DND-41 (cell line): Measurements from ENCODE around the gene INO80.
"Not testable (repeated sequence)": the region's sequence is repeated elsewhere in the genome, so short reads cannot be mapped to it uniquely, and the experiment has no call there.

Source experiments
- ATAC-seq: fragments of 200-7000 bp; cut with Tn5 transposase; 3 replicates; pipeline ENCODE4 v1.9.1; 2021; ENCODE audit warnings: low read depth; ENCODE audit not compliant: insufficient read depth
- DNase-seq: peaks from one replicate; pipeline ENCODE4 v3.0.0-alpha.2; 2020
- H2AFZ ChIP-seq: 2 replicates; pipeline ENCODE4 v1.6.0; 2012; ENCODE audit warnings: low read depth, low read length
- H3K27ac ChIP-seq: 2 replicates; pipeline ENCODE4 v1.5.1; 2012; ENCODE audit warnings: low read length, inconsistent platforms
- H3K27me3 ChIP-seq: fragments of 200-600 bp; sonication (generic); 2 replicates; pipeline ENCODE4 v1.6.0; 2012; ENCODE audit warnings: low read length, mild to moderate bottlenecking, inconsistent platforms; ENCODE audit not compliant: insufficient read depth, poor library complexity
- H3K36me3 ChIP-seq: 2 replicates; pipeline ENCODE4 v1.5.1; 2012; ENCODE audit warnings: low read length, inconsistent platforms; ENCODE audit not compliant: insufficient read depth
- H3K4me1 ChIP-seq: 2 replicates; pipeline ENCODE4 v1.5.1; 2012; ENCODE audit warnings: mild to moderate bottlenecking, low read length; ENCODE audit not compliant: insufficient read depth
- H3K4me2 ChIP-seq: 2 replicates; pipeline ENCODE4 v1.6.0; 2012; ENCODE audit warnings: mild to moderate bottlenecking, moderate library complexity, low read length, inconsistent platforms; ENCODE audit not compliant: insufficient read depth
- H3K4me3 ChIP-seq, 2 experiments: fragments of 200-600 bp in 1 of 2; shearing (Covaris generic) in 1 of 2; 2 replicates each; pipeline ENCODE4 v1.5.1; 2012 to 2016; ENCODE audit warnings: inconsistent platforms in 2 of 2, low read length in 2 of 2, mild to moderate bottlenecking in 2 of 2, low read depth in 1 of 2, moderate library complexity in 1 of 2
- H3K79me2 ChIP-seq: 2 replicates; pipeline ENCODE4 v1.6.0; 2012; ENCODE audit warnings: low read length, inconsistent platforms; ENCODE audit not compliant: insufficient read depth
- H3K9ac ChIP-seq: 2 replicates; pipeline ENCODE4 v1.6.0; 2012; ENCODE audit warnings: low read depth, mild to moderate bottlenecking, inconsistent platforms, low read length, moderate library complexity
- H3K9me3 ChIP-seq: 2 replicates; pipeline ENCODE4 v1.5.1; 2012; ENCODE audit warnings: low read length, moderate library complexity, mild to moderate bottlenecking, inconsistent platforms; ENCODE audit not compliant: insufficient read depth, severe bottlenecking
- H4K20me1 ChIP-seq: 2 replicates; pipeline ENCODE4 v1.6.0; 2012; ENCODE audit warnings: low read length; ENCODE audit not compliant: insufficient read depth
- EZH2 ChIP-seq: IDR thresholded peaks from 3 replicates; pipeline ENCODE4 v1.6.1; 2012; ENCODE audit warnings: borderline replicate concordance, low read depth, mild to moderate bottlenecking, moderate library complexity, low read length, inconsistent platforms; ENCODE audit not compliant: severe bottlenecking
- TF ChIP-seq, protein P1 (sequence below): IDR thresholded peaks from 2 replicates; pipeline ENCODE4 v1.5.1; 2012; ENCODE audit warnings: borderline replicate concordance, low read length, moderate library complexity, mild to moderate bottlenecking; ENCODE audit not compliant: poor library complexity, severe bottlenecking; ENCODE audit errors: extremely low read depth

INO80 gene

DNA sequence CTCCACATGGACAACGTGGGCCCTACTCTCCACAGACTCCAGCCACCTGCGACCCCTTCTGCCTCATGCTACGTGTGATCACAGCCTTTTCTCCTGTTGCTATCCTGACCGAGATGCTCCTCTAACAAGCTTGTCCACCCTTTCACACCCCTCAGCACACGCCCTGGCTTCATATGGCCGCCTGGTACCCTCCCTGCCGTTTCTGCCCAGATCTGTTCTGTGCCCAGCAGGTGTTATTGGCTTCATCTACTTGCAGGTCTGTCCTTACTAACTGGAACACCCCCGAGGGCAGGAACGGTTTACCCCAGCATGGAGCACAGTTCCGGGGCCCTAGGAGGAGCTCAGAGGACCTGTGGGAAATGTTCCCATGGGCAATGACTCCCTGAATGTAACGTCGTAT lies 152.9 kb downstream of the INO80 start:
- Histone ChIP-seq H3K79me2 (no peaks in the 10 kb centered on the region), H3K4me1 (no peaks in the 10 kb centered on the region), H3K27ac (no peak overlapping the region), H3K4me3 (no peak overlapping the region), H2AFZ (no peak overlapping the region), H3K36me3 (no peaks in the 10 kb centered on the region), H3K9me3 (no peaks in the 10 kb centered on the region), H3K9ac (no peak overlapping the region), H3K4me2 (no peak overlapping the region), H3K27me3 (no peaks in the 10 kb centered on the region), H4K20me1 (no peaks in the 10 kb centered on the region)
- no peak for TF ChIP-seq EZH2
- TF ChIP-seq, protein P1, sequence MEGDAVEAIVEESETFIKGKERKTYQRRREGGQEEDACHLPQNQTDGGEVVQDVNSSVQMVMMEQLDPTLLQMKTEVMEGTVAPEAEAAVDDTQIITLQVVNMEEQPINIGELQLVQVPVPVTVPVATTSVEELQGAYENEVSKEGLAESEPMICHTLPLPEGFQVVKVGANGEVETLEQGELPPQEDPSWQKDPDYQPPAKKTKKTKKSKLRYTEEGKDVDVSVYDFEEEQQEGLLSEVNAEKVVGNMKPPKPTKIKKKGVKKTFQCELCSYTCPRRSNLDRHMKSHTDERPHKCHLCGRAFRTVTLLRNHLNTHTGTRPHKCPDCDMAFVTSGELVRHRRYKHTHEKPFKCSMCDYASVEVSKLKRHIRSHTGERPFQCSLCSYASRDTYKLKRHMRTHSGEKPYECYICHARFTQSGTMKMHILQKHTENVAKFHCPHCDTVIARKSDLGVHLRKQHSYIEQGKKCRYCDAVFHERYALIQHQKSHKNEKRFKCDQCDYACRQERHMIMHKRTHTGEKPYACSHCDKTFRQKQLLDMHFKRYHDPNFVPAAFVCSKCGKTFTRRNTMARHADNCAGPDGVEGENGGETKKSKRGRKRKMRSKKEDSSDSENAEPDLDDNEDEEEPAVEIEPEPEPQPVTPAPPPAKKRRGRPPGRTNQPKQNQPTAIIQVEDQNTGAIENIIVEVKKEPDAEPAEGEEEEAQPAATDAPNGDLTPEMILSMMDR: no peak
- ATAC-seq: no peak
- DNase-seq: no peak

DNA sequence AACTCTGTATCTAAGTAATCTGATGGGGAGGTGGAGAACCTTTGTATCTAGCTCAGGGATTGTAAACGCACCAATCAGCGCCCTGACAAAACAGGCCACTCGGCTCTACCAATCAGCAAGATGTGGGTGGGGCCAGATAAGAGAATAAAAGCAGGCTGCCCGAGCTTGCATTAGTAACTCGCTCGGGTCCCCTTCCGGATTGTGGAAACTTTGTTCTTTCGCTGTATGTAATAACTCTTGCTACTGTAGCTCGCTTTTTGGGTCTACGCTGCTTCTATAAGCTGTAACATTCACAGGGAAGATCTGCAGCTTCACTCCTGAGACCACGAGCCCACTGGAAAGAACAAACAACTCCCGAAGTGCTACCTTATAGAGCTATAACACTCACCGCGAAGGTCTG lies 153.8 kb downstream of the INO80 start:
- H3K9ac ChIP-seq, H3K27me3 ChIP-seq, H3K27ac ChIP-seq, H3K4me2 ChIP-seq, ATAC-seq, H3K9me3 ChIP-seq, H2AFZ ChIP-seq, H4K20me1 ChIP-seq, H3K4me1 ChIP-seq, DNase-seq, H3K79me2 ChIP-seq, H3K36me3 ChIP-seq, H3K4me3 ChIP-seq: not testable (repeated sequence)

DNA sequence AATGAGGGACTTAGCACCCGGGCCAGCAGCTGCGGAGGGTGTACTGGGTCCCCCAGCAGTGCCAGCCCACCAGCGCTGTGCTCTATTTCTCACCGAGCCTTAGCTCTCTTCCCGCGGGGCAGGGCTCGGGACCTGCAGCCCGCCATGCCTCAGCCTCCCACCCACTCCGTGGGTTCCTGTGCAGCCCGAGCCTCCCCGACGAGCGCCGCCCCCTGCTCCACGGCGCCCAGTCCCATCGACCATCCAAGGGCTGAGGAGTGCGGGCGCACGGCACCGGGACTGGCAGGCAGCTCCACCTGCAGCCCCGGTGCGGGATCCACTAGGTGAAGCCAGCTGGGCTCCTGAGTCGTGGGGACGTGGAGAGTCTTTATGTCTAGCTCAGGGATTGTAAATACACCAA lies 154.3 kb downstream of the INO80 start:
- H4K20me1 ChIP-seq, H3K9ac ChIP-seq, H3K27me3 ChIP-seq, H3K4me2 ChIP-seq, H3K79me2 ChIP-seq, ATAC-seq, H3K27ac ChIP-seq, H2AFZ ChIP-seq, H3K9me3 ChIP-seq, H3K4me3 ChIP-seq, H3K36me3 ChIP-seq, DNase-seq, H3K4me1 ChIP-seq: not testable (repeated sequence)

DNA sequence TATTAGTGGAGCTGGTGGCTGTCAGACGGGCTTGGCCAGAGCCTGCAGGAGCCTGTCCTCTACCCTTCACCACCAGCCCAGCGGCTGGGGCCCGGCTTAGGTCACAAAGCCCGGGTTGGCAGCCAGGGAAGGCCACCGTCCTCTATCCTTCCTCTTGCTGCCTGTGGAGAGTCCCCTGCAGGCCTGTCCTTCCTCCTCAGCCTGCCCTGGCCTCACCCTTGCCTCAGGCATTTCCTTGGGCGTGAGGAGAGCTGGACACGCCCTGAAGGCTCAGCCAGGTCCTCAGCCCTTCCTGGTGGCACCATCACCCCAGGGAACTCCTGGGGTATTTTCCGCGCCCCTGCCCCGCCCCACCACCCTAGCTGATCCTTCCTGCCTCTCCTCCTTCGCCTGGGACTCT lies 155.2 kb downstream of the INO80 start:
- H3K27ac ChIP-seq: no peak overlapping the region
- DNase-seq (no peak), ATAC-seq (no peak)
- no peaks in the 10 kb centered on the region for H3K79me2 ChIP-seq
- no peaks in the 10 kb centered on the region for H3K9me3 ChIP-seq
- H3K4me2 ChIP-seq: no peak overlapping the region
- H2AFZ ChIP-seq: no peak overlapping the region
- H4K20me1 ChIP-seq: no peaks in the 10 kb centered on the region
- no peaks in the 10 kb centered on the region for H3K36me3 ChIP-seq
- no peak overlapping the region for H3K4me3 ChIP-seq
- TF ChIP-seq, protein P1: no peak
- TF ChIP-seq EZH2: no peak
- H3K9ac ChIP-seq: no peak overlapping the region
- no peaks in the 10 kb centered on the region for H3K27me3 ChIP-seq
- H3K4me1 ChIP-seq: no peaks in the 10 kb centered on the region
